Sciatic nerve (tissue), 2 donors: Measurements from ENCODE around the gene FUT2. TPM values are rescaled to one million over a fixed set of nuclear protein-coding genes. Genes with fewer than 3 reads are reported as not detected.
"Not testable (repeated sequence)": the region's sequence is repeated elsewhere in the genome, so short reads cannot be mapped to it uniquely, and the experiment has no call there.

Source experiments
- ATAC-seq: fragments of 200-7000 bp; cut with Tn5 transposase; one replicate; pipeline ENCODE4 v1.9.1; 2020; ENCODE audit warnings: mild to moderate bottlenecking, moderate library complexity
- DNase-seq: peaks from one replicate; pipeline ENCODE4 v3.0.0-alpha.2; 2020; ENCODE audit warnings: low spot score
- intact Hi-C: fragments of 100-400 bp; cut with DNase I; formaldehyde crosslinking; loops from one replicate; pipeline ENCODE4 v1.14.2; 2022
- total RNA-seq: library from RNA; stranded (reverse); fragmentation: NEBNext Ultra II Directional; extraction: Animal tissue kit (Norgen Biotek cat#: 25700); gene quantifications from one replicate; pipeline ENCODE4 v1.2.1, GENCODE V29; 2021
- donor health status: DM: no; HTN: no; CAD: no.
- donor health status: DM: no; HTN: no; CAD: no.

FUT2 gene
- total RNA-seq: not detected

- peak; percentile 36 for ATAC-seq
- no peak for DNase-seq
- intact Hi-C loops: no loop called here
Measured at GRCh38 chr19:48695743-48696352, at the start of gene FUT2. TSS of gene FUT2 (plus strand) at chr19:48695971. CDS start at chr19:48702957, 6,986 bp downstream.

GRCh38 chr19:48646001-48646721, 49.6 kb upstream of the FUT2 start, which contains the start of gene CA11:
TSS of gene CA11 (minus strand) at chr19:48646187. CDS start at chr19:48645632, 555 bp downstream.
- intact Hi-C loops: no loop called here
- ATAC-seq (peak; percentile 91), DNase-seq (peak; percentile 95)

- no peak for ATAC-seq
- DNase-seq: no peak
- intact Hi-C loops: no loop called here
Measured at GRCh38 chr19:48646722-48647216, 49.0 kb upstream of the FUT2 start.

GRCh38 chr19:48648134-48648533, 47.6 kb upstream of the FUT2 start:
- ATAC-seq (no peak), DNase-seq (no peak)
- intact Hi-C loops: no loop called here

GRCh38 chr19:48650974-48651682, 44.6 kb upstream of the FUT2 start:
- ATAC-seq (no peak), DNase-seq (no peak)
- intact Hi-C loops: no loop called here

GRCh38 chr19:48651683-48652048, 44.1 kb upstream of the FUT2 start:
- intact Hi-C loops: no loop called here
- ATAC-seq: no peak
- no peak for DNase-seq

GRCh38 chr19:48654299-48655059, 41.3 kb upstream of the FUT2 start:
- DNase-seq (no peak), ATAC-seq (no peak)
- intact Hi-C loops: no loop called here

- intact Hi-C loops: no loop called here
- peak; percentile 73 for ATAC-seq
- DNase-seq: no peak
Measured at GRCh38 chr19:48656840-48657474, 38.8 kb upstream of the FUT2 start.

- DNase-seq, intact Hi-C loops, ATAC-seq: not testable (repeated sequence)
Measured at GRCh38 chr19:48657828-48658227, 37.9 kb upstream of the FUT2 start.

- intact Hi-C loops: no loop called here
- no peak for DNase-seq
- no peak for ATAC-seq
Measured at GRCh38 chr19:48658483-48658882, 37.3 kb upstream of the FUT2 start.

- intact Hi-C loops: no loop called here
- no peak for DNase-seq
- ATAC-seq: no peak
Measured at GRCh38 chr19:48659768-48660167, 36.0 kb upstream of the FUT2 start.

- intact Hi-C loops: no loop called here
Measured at GRCh38 chr19:48660852-48661710, 34.7 kb upstream of the FUT2 start.

GRCh38 chr19:48661711-48662090, 34.1 kb upstream of the FUT2 start:
- DNase-seq: no peak
- intact Hi-C loops: no loop called here
- ATAC-seq: no peak

More at GRCh38 chr19:48660852-48661710, 34.7 kb upstream of the FUT2 start:
- ATAC-seq (peak; percentile 86), DNase-seq (peak; percentile 94)

GRCh38 chr19:48663667-48664066, 32.1 kb upstream of the FUT2 start:
- DNase-seq (no peak), ATAC-seq (no peak)
- intact Hi-C loops: no loop called here

GRCh38 chr19:48664476-48664875, 31.3 kb upstream of the FUT2 start:
- intact Hi-C loops: no loop called here
- no peak for DNase-seq
- ATAC-seq: no peak

GRCh38 chr19:48665786-48666185, 30.0 kb upstream of the FUT2 start:
- intact Hi-C loops: no loop called here
- ATAC-seq: no peak
- no peak for DNase-seq

- no peak for ATAC-seq
- no peak for DNase-seq
- intact Hi-C loops: no loop called here
Measured at GRCh38 chr19:48668332-48668731, 27.4 kb upstream of the FUT2 start.

- DNase-seq: no peak
- intact Hi-C loops: no loop called here
- no peak for ATAC-seq
Measured at GRCh38 chr19:48668761-48669160, 27.0 kb upstream of the FUT2 start.
